MCF 10A (cell line): ENCODE data around the gene TMEM266. TPM values are rescaled to one million over a fixed set of nuclear protein-coding genes. Genes with fewer than 3 reads are reported as not detected.

Source experiments
- BruUV-seq: library from RNA; stranded (reverse); fragments of 400-500 nt; replicated peaks from 2 replicates; lab custom pipeline; 2021; lab: Mats Ljungman, UMichigan
- CTCF ChIA-PET: fragments of 300-600 bp; sonication (Branson Sonifier 250); formaldehyde crosslinking; extraction: SDS; loops from one replicate; lab custom pipeline; 2021; ENCODE audit warnings: antibody characterized with exemption, inconsistent platforms; lab: Yijun Ruan, JAX
- POLR2A ChIA-PET: fragments of 300-600, 350-650 bp; sonication (Branson Sonifier 250); formaldehyde crosslinking; extraction: SDS; loops from one replicate; lab custom pipeline; 2020; ENCODE audit warnings: antibody characterized with exemption, inconsistent platforms; lab: Yijun Ruan, JAX
- DNase-seq: peaks from one replicate; pipeline ENCODE4 v3.0.0-alpha.2; 2018; ENCODE audit not compliant: unreplicated experiment
- H3K27ac Mint-ChIP-seq: one replicate; pipeline ENCODE4 v1.8.0; 2022; ENCODE audit warnings: mild to moderate bottlenecking, low read depth, mixed read lengths; ENCODE audit not compliant: unreplicated experiment
- H3K27me3 Mint-ChIP-seq: one replicate; pipeline ENCODE4 v1.8.0; 2022; ENCODE audit warnings: mixed read lengths; ENCODE audit not compliant: insufficient read depth, unreplicated experiment
- H3K36me3 Mint-ChIP-seq: one replicate; pipeline ENCODE4 v1.8.0; 2022; ENCODE audit warnings: mild to moderate bottlenecking, moderate library complexity, mixed read lengths; ENCODE audit not compliant: insufficient read depth, unreplicated experiment
- H3K4me1 Mint-ChIP-seq: one replicate; pipeline ENCODE4 v1.8.0; 2022; ENCODE audit warnings: mixed read lengths; ENCODE audit not compliant: insufficient read depth, unreplicated experiment
- H3K4me3 Mint-ChIP-seq: one replicate; pipeline ENCODE4 v1.8.0; 2022; ENCODE audit warnings: mild to moderate bottlenecking, moderate library complexity, mixed read lengths; ENCODE audit not compliant: unreplicated experiment
- H3K9me3 Mint-ChIP-seq: one replicate; pipeline ENCODE4 v1.8.0; 2022; ENCODE audit warnings: mixed read lengths; ENCODE audit not compliant: unreplicated experiment
- intact Hi-C: fragments of 100-400 bp; cut with micrococcal nuclease; formaldehyde crosslinking; loops from 2 replicates; pipeline ENCODE4 v1.14.1; 2022
- total RNA-seq: library from RNA; stranded (reverse); gene quantifications from 2 replicates; pipeline ENCODE4 v1.2.3, GENCODE V29; 2022
- TF ChIP-seq, protein P1 (sequence below): fragments of 200-600 bp; IDR thresholded peaks from one replicate; pipeline ENCODE4 v1.8.0; 2022; ENCODE audit warnings: antibody characterized with exemption, mild to moderate bottlenecking; ENCODE audit not compliant: unreplicated experiment

The TMEM266 gene
- total RNA-seq, 1 experiment from 2014 or later, result not detected

DNA sequence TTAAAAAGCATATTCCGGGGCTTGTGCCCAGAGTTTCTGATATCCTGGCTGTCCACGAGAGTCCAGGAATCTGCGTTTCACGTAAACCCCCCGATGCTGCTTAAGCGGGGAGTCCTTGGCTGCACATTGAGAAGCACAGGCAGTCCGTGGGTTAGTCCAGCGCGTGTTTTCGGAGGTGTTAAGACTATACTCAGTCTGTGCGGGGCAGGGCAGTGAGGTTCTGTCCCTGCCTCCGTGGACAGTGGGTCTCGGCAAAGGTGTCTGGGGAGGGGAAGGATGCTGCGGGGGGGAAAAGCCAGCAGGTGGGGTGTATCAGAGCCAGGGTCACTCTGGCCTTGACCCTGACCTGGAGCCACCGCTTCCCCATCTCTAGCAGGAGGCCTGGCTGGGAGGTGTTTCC lies 106.2 kb downstream of the TMEM266 start:
- H3K4me1 Mint-ChIP-seq, result peaks cover 18% of the 10 kb centered on the region
- intact Hi-C loops, result no loop called here
- TF ChIP-seq, protein P1, sequence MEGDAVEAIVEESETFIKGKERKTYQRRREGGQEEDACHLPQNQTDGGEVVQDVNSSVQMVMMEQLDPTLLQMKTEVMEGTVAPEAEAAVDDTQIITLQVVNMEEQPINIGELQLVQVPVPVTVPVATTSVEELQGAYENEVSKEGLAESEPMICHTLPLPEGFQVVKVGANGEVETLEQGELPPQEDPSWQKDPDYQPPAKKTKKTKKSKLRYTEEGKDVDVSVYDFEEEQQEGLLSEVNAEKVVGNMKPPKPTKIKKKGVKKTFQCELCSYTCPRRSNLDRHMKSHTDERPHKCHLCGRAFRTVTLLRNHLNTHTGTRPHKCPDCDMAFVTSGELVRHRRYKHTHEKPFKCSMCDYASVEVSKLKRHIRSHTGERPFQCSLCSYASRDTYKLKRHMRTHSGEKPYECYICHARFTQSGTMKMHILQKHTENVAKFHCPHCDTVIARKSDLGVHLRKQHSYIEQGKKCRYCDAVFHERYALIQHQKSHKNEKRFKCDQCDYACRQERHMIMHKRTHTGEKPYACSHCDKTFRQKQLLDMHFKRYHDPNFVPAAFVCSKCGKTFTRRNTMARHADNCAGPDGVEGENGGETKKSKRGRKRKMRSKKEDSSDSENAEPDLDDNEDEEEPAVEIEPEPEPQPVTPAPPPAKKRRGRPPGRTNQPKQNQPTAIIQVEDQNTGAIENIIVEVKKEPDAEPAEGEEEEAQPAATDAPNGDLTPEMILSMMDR, result no peak
- H3K27me3 Mint-ChIP-seq, result no peaks in the 10 kb centered on the region
- no peaks in the 10 kb centered on the region for H3K36me3 Mint-ChIP-seq
- no peak overlapping the region for H3K27ac Mint-ChIP-seq
- ChIA-PET CTCF (interaction anchor here (1.0 to 2.1 kb wide), 2 partner anchors 15 to 18 kb away, joined by 4 to 5 read pairs; no protein-coding TSS in a partner anchor), POLR2A (no interaction called here)
- H3K9me3 Mint-ChIP-seq, result peaks cover 7% of the 10 kb centered on the region
- no peak for DNase-seq
- no peak overlapping the region for H3K4me3 Mint-ChIP-seq
- BruUV-seq, result no TSS peak

DNA sequence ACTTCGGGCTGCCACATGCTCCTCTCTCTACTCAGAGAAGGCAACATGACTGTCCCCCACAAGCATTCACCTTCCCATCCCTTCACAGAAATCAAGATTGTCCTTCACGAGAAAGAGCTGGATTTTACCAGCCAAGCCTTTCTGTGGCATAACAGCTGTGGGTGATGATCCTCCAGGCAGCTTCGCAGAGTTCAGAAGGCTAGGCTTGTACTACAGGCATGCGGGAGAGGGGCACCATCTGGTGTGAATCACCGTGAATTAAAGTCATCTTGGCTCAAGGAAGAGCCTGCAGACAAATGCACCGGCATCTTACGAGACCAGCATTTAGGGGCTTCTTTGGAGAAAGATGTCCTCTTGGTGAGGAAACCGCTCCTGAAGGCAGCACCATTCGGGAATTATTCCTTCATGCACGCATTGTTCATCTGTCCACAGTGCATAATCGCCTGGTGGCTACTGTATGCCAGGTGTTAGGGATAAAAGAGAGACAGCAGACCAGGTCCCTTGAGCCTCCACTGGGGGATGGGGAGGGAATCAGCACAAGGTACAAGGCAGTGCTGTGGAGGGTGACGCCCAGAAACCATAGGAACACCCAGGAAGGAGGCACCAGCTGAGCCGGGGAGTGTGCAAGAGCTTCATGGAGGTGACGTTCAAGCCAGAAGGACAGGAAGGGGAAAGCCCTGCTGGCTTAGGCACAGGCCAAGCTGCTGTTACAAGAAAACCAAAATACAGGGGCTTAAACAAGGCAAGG lies 108.6 kb downstream of the TMEM266 start:
- H3K27me3 Mint-ChIP-seq, result no peaks in the 10 kb centered on the region
- POLR2A ChIA-PET, result interaction anchor here (0.7 to 1.9 kb wide), 2 partner anchors 9 to 112 kb away, joined by 3 to 9 read pairs; no protein-coding TSS in a partner anchor
- peaks cover 7% of the 10 kb centered on the region for H3K9me3 Mint-ChIP-seq
- no peak overlapping the region for H3K27ac Mint-ChIP-seq
- TF ChIP-seq, protein P1, result no peak
- BruUV-seq, result no TSS peak
- no peaks in the 10 kb centered on the region for H3K36me3 Mint-ChIP-seq
- CTCF ChIA-PET, result no interaction called here
- intact Hi-C loops, result no loop called here
- no peak for DNase-seq
- H3K4me1 Mint-ChIP-seq, result peaks cover 18% of the 10 kb centered on the region
- no peak overlapping the region for H3K4me3 Mint-ChIP-seq

DNA sequence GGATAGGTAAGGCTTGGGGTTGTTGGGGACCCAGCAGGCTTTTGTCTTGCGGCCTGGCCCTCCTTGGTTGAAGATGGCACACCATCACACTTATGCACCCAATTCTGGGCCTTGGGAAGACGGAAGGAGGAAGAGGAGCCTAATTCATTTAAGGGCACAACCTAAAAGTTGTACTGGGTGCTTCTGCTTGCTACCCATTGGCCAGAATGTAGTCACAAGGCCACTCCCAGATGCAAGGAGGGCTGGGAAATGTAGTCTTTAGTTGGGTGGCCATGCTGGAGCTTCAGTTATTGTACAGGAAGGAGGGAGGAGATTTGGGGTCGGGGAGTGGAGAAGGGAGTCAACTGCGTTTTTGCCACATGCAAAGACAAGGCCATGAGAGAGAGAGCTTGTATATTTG lies 109.2 kb downstream of the TMEM266 start:
- peak; percentile 46 for DNase-seq
- TF ChIP-seq, protein P1, result no peak
- H3K27me3 Mint-ChIP-seq, result no peaks in the 10 kb centered on the region
- BruUV-seq, result no TSS peak
- peaks cover 7% of the 10 kb centered on the region for H3K9me3 Mint-ChIP-seq
- intact Hi-C loops, result no loop called here
- ChIA-PET POLR2A (interaction anchor here (0.7 to 1.9 kb wide), 2 partner anchors 8 to 112 kb away, joined by 3 to 9 read pairs; no protein-coding TSS in a partner anchor), CTCF (interaction anchor here (0.9 kb wide), 1 partner anchor 10 kb away, joined by 4 read pairs; no protein-coding TSS in a partner anchor)
- no peak overlapping the region for H3K27ac Mint-ChIP-seq
- peaks cover 12% of the 10 kb centered on the region for H3K4me1 Mint-ChIP-seq
- H3K36me3 Mint-ChIP-seq, result no peaks in the 10 kb centered on the region
- no peak overlapping the region for H3K4me3 Mint-ChIP-seq
